Occipital lobe (tissue), 2 donors: ENCODE data around the gene HACL1. TPM values are rescaled to one million over a fixed set of nuclear protein-coding genes. Genes with fewer than 3 reads are reported as not detected.
"Not testable (repeated sequence)": the region's sequence is repeated elsewhere in the genome, so short reads cannot be mapped to it uniquely, and the experiment has no call there.

Experiments used
- DNase-seq: peaks from one replicate; lab custom pipeline; 2025; lab: John Stamatoyannopoulos, UW
- total RNA-seq: library from RNA; depleted of rRNA; stranded (reverse); fragments of >200 nt; gene quantifications from one replicate; pipeline ENCODE4 v1.2.3, GENCODE V29; 2014

Gene HACL1
- total RNA-seq, 1 donor from 2014 or later = 38.4 TPM

DNA sequence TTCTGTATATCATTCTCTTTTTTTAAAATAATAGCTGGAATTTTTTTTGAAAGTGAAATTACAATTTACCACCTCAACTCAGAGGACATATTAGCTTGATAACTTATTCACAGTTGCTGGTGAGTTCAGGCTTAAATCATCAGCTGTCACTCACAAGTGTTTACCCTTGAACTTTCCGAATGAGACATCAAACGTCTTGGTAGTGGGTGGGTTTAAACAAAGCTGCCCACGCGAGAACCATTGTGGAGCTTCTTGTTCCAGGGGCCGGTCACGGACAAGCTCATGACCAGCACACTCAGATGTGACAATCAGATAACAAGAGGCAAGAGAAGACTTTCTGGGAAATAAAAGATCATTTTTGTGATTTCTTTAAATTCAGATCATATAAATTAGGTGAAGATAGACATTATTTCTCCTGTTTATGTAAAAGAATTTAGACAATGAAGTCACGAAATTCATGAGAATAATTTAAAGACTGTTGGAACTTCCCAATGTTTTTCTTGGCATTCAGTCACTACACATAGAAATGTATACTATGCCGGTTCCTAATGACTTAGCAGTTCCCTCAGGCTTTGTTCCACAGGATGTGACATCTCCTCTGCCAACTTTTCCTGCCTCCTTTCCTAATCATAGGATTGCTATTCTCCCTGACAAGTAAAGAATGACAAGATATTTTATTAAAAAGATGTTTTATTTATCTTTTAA, 29.4 kb upstream of the HACL1 start:
- DNase-seq = no peak

DNA sequence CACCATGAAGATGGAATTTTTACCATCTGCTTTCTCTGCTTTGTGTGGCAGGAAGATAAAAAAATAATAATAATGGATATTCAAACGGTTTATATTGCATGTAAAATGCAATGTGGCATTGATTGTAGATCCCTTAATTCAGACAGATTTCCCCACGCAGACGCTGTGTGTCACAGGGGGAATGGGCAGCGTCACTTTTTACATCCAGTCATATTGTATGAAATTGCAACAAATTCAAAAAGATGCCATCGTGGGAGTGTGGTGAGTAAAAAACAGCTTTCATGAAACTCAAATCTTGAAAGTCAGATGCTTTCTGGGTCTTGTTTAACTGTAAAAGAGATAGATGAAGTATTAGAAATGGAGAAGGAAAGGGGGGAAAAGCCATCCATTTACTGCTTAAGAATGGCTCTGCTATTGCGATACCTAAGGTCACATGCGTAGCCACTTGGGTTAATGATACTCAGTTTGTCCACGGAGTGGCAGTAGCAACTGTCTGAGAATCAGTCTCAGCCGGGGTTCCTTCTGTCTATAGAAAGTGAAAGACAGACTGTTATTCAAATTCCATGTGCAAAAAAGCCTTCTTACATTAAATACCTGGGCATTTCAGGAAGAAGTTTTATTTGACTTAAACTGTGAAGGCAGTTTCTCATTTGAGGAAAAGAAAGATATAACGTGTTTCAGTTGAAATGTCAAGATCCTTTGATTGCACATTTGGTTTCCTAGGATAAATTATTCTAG, 28.7 kb upstream of the HACL1 start:
- peak; percentile 39 for DNase-seq

DNA sequence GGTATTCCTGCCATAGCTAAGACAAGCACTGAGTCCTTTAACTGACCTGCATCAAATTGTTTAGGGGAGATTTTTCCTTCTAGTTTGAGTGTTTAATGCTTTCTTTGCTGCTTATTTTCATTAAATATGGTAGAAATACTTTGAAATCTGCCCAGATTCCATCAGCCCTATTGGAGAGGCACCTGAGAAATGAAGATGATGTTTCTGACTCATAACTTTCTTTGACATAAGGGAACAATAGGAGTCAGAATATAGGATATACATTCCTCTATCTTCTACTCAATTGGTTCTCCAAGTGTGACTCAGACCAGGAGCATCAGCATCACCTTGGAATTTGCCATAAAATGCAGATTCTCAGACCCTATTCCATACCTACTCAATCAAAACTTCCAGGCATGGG, 27.6 kb upstream of the HACL1 start:
- no peak for DNase-seq

DNA sequence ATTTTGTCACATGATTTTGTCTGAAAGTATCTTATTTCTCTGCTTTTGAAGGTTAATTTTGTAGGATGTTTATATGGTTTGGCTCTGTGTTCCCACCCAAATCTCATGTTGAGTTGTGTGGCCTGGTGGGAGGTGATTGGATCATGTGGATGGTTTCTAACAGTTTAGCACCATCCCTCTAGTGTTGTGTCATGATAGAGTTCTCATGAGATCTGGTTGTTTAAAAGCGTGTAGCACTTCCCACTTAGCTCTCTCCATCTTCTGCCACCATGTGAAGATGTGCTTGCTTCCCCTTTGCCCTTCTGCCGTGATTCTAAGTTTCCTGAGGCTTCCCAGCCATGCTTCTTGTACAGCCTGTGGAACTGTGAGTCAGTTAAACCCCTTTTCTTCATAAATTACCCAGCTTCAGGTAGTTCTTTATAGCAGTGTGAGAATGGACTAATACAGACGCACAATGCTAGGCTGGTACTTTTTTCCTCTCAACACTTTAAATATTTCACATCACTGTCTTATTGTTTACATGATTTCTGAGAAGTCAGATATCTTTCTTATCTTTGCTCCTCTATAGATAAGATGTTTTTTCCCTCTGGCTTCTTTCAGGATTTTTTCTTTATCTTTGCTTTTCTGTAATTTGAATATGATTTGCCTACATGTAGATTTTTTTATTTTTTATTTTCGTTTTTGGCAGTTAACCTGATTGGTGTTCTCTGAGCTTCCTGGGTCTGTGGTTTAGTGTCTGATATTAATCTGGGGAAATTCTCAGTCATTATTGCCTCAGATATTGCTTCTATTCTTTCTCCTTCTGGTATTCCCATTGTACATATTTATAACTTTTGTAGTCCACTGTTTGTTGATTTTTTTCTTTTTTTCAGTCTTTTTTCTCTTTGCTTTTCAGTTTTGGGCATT, 22.4 kb upstream of the HACL1 start:
- no peak for DNase-seq

DNA sequence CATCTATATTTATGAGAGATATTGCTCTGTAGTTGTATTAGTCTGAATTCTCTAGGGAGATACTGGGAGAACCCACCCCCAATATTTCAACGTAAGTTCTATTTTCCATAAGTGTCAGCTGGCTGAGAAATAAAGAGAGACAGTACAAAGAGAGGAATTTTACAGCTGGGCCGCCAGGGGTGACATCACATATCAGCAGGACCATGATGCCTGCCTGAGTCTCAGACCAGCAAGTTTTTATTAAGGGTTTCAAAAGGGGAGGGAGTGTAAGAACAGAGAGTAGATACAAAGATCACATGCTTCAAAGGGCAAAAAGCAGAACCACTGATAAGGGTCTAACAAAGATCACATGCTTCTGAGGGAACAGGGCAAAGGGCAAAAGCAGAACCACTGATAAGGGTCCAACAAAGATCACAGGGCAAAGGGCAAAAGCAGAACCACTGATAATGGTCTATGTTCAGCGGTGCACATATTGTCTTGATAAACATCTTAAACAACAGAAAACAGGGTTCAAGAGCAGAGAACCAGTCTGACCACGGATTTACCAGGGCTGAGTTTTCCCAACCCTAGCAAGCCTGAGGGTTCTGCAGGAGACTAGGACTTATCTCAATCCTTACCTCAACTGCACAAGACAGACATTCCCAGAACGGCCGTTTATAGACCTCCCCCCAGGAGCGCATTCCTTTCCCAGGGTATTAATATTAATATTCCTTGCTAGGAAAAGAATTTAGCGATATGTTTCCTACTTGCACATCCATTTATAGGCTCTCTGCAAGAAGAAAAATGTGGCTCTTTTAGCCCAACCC, 18.5 kb upstream of the HACL1 start:
- DNase-seq = not testable (repeated sequence)

DNA sequence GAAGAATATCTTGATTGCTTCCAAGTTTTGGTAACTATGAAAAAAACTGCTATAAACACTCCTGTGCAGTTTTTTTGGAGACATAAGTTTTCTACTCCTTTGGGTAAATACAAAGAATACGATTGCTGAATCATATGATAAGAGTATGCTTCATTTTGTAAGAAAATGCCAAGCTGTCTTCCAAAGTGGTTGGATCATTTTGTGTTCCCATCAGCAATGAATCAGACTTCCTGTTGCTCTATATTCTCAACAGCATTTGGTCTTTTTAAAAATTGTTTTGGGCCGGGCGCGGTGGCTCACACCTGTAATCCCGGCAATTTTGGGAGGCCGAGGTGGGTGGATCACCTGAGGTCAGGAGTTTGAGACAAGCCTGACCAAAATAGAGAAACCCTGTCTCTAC, 14.7 kb upstream of the HACL1 start:
- no peak for DNase-seq

DNA sequence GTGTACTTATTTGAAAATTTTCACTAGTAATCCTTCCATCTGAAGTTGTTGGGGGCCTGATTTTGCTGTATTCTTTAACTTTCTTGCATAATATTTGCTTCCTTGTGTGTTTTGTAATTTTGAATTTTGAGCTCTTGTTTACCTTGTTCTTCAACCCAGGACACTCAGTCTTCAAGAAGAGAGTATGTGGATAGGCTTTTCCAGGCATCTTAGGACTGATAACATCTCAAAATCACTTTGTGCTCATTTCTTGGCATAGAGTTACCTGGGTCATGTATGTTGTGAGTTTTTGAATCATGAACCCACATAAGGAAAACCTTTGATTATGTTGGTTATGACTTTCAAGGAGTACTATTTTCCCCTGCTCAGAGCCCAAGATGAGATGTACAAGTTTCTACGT, 13.6 kb upstream of the HACL1 start:
- no peak for DNase-seq

DNA sequence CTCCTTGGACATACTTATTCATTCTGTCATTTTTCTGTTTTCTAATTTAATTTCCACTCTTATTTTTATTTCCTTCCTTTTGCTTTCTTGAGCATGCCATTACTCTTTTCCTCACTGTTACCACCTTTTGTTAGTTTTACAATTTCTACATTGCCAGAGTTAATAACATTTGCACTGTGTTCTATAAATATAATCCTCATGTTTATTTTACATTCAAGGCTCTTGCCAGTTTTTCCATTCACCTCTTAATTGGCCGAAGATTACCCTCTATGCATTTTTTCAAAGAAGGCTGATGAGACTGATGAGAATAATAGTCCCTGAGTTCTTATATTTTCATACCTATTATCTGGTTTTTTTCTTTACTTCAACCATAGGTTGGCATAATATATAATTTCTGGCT, 10.6 kb upstream of the HACL1 start:
- no peak for DNase-seq

DNA sequence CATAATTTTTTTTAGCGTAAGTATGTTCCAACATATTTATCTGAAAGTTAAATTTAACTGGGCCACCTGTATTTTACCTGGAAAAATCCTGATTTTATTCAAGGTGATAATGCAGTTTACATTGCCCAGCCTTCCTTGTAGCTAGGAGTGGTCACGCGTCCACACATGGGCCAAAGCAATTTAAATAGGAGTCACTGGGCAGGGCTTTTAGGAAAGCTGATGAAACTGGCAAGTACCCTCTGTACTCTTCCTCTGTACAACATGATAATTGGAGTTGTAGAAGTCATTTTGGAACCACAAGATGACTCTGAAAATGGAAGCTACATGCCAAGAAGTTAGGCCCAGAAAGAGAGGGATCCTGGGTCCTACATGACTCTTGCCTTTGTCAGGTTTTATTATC, 9.6 kb upstream of the HACL1 start:
- DNase-seq = no peak

DNA sequence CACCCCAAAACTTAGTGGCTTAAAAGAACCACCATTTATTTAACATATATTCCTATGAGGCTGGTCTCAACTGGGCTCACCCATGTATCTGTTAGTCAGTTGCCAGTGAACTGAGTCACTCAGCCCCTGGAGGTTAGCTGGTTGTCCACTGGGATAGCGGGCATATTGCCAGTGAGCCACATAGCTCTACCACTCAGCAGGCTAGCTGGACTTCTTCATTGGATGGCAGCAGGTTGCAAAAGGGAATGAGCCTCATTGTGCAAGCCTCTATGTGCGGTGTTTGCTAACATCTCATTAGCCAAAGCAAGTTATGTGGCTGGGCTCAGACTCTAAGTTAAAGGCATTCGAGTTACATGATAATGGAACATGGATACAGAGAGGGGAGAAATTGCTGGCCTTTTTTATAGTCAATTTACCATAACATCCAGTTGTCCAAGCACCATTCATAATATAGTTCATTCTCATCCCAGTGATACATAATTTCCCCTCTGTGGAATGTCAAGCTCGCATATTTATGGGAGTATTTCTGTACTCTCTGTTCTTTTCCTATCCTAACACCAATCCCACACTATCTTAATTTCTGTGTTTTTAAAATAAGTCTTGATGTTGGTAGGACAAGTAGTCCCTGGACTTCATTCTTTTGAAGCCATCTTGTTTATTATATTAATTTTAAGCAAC, 8.9 kb upstream of the HACL1 start:
- DNase-seq = no peak

DNA sequence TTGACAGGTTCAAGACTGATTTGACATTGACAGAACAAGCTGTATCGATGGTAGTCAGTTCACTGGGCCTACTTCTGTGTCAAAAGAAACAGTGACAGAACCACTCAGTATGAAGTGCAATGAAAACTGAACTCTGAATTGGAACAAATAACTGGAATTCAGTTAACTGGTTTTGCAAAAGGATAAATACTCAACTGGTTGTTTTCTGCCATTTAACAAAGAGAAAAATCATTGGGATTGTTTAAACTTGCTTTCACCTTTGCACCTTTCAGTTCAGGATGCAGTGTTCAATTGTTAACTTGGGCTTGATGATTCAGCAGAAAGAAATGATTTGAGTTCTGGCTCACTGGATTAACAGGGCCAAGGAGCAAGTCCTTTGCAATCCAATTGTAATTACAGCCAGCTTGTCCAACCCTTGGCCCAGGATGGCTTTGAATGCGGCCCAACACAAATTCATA, 5.1 kb upstream of the HACL1 start:
- no peak for DNase-seq

DNA sequence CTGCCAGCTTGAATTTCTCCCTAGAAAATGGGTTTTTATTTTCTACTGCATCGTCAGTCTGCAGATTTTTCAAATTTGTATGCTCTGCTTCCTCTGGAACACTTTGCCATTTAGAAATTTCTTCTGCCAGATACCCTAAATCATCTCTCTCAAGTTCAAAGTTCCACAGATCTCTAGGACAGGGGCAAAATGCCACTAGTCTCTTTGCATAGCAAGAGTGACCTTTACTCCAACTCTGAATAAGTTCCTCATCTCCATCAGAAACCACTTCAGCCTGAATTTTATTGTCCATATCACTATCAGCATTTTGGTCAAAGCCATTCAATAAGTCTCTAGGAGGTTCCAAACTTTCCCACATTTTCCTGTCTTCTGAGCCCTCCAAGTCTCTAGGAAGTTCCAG, 3.2 kb upstream of the HACL1 start:
- not testable (repeated sequence) for DNase-seq

DNA sequence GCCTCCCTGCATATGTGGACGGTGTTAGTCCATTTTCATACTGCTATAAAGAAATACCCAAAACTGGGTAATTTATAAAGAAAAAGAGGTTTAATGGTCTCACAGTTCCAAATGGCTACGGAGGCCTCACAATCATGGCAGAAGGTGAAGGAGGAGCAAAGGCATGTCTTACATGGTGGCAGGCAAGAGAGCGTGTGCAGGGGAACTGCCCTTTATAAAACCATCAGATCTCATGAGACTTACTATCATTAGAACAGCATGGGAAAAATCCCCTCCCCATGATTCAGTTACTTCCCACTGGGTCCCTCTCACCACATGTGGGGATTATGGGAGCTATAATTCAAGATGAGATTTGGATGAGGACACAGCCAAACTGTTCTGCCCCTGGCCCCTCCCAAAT, 1.4 kb upstream of the HACL1 start:
- not testable (repeated sequence) for DNase-seq

DNA sequence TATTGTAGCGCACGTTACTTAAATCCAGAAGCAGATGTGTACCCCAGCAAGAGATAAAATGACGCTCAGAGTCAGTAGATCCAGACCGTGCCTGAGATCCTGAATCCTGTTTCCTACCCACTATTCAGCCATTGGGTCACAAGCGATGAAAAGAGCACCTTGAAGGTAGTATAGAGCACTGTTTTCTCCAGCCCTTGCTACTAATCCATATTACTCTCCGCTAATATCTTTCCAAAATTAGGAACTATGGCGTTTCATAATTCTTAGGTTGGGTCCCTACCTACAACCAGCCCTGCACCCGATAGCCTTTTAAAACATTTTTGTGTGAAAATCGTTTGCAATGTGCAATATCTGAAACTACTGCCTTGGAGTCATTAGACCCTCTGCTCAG, 772 bp upstream of the HACL1 start:
- DNase-seq = no peak

DNA sequence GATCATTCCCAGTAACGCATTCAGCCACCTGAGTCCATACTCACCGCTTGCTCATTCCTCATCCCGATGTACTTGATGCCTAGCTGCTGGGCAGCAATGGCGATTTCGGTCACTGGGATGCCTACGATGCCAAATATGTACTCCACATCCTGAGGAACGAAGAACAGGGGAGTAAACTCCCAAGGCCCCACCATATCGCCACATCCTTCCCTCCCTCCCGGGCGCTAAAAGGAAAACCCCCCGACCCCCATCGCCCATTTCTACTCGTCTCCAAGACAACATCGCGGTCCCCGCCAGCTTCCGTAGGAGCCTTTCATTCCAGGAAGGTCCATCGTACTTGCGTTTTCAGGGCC, 347 bp downstream of the HACL1 start:
- no peak for DNase-seq

DNA sequence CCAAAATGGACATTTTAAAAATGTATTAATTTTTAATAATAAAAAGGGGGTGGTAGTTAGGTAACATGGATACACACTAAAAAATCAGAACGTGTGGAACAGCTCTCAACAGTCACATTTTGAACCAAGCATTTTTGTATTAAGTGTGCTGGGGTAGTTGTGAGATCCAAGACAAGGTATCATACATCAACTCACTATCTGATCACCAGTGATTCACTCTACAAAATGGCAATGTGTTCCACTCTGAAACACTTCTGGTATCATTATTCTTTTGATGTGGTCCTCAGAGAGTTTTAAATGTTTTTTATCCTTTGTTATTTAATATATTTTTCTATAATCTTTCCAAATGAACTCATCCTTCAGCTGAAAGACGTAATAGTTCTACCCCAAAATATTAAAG, 5.4 kb downstream of the HACL1 start:
- no peak for DNase-seq

DNA sequence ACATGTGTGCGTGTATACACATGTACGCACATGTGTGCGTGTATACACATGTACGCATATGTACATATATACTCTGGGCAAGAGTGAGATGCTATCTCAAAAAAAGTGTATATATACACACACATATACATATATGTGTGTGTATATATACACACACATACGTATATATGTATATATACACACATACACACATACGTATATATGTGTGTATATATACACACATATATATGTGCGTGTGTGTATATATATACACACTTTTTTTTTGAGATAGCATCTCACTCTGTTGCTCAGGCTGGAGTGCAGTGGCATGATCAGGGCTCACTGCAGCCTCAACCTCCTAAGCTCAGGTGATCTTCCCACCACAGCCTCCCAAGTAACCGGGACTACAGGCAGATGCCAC, 8.4 kb downstream of the HACL1 start:
- no peak for DNase-seq

DNA sequence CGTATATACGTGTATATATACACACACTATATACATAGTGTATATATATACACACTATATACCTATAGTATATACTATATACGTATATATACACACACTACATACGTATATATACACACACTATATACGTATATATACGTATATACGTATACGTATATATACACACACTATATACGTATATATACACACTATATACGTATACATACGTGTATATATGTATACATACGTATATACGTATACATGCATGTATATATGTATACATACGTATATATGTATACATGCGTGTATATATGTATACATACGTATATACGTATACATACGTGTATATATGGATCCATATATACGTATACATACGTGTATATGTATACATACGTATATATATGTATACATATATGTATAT, 9.4 kb downstream of the HACL1 start:
- no peak for DNase-seq

DNA sequence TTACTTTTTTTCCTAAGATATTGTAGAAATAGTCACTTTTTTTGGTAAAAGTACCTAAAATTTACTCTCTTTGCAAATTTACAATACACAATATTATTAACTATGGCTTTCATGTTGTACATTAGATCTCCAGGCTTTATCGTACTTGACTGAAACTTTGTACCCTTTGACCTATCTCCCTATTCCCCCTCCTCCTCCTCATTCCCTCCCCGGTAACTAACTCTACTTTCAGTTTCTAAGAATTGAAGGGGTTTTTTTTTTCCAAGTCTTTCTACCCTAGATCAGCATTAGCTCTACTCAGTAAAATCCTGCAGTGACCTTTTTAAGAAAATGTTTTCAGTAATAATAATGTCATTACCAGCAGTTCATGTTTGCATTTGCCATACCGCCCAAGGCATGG, 10.1 kb downstream of the HACL1 start:
- DNase-seq = no peak

DNA sequence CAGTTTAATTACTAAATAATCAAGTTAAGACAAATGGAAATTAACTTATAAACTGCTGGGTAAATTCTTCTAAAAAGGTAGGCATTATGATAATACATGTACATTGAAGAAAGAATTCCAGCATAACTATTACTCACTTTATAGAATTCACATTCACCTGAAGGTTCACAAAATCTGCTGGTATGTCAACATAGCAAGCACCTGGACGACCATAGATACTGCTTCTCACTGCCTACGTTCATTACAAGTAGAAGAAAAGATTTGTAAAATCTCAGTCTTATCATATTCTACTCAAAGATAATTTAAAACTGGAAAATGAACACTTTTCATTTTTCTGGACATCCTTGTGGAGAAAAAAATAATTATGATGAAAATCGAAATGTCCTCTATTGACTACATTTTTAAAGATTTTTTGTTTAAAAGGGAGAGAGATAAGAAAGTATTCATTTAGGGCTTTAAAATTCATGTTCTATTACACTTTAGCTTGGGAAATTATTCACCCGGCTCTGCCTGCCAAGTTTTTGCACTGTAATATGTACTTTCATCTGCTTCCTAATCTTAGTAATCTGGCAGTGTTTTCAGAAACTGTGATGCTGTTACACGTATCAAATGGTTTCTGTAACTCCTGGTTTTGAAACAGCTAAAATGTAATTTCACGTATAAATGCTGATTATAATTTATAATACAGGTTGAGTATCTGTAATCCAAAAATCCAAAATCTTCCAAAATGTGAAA, 16.1 kb downstream of the HACL1 start:
- DNase-seq = no peak
